Thyroid gland (tissue), 4 donors: ENCODE results near the gene CAMK1.

Experiments
- POLR2A ChIP-seq, 2 donors: fragments of 450-650 bp; IDR thresholded peaks; one replicate each; pipeline ENCODE4 v1.6.1; 2017; ENCODE audit warnings: antibody characterized with exemption in 2 of 2, mild to moderate bottlenecking in 2 of 2, moderate library complexity in 1 of 2
- TF ChIP-seq, protein P1 (sequence below), 6 experiments: fragments of 200-600 bp in 3 of 6; fragments of 450-650 bp in 3 of 6; sonication (generic) in 3 of 6; IDR thresholded peaks; one replicate each; pipeline ENCODE4 v1.5.1; 2016 to 2019; ENCODE audit warnings: antibody characterized with exemption in 6 of 6, mild to moderate bottlenecking in 2 of 6, inconsistent platforms in 1 of 6, moderate library complexity in 1 of 6

- TF ChIP-seq, protein P1, sequence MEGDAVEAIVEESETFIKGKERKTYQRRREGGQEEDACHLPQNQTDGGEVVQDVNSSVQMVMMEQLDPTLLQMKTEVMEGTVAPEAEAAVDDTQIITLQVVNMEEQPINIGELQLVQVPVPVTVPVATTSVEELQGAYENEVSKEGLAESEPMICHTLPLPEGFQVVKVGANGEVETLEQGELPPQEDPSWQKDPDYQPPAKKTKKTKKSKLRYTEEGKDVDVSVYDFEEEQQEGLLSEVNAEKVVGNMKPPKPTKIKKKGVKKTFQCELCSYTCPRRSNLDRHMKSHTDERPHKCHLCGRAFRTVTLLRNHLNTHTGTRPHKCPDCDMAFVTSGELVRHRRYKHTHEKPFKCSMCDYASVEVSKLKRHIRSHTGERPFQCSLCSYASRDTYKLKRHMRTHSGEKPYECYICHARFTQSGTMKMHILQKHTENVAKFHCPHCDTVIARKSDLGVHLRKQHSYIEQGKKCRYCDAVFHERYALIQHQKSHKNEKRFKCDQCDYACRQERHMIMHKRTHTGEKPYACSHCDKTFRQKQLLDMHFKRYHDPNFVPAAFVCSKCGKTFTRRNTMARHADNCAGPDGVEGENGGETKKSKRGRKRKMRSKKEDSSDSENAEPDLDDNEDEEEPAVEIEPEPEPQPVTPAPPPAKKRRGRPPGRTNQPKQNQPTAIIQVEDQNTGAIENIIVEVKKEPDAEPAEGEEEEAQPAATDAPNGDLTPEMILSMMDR (IDR thresholded peaks at IDR 0.05) = no peak
- no peak for TF ChIP-seq POLR2A (IDR thresholded peaks at IDR 0.05)
Measured at GRCh38 chr3:9718118-9718517, 51.6 kb downstream of the CAMK1 start.
